ENCODE measurements around the gene TSPEAR.

TSPEAR gene

DNA sequence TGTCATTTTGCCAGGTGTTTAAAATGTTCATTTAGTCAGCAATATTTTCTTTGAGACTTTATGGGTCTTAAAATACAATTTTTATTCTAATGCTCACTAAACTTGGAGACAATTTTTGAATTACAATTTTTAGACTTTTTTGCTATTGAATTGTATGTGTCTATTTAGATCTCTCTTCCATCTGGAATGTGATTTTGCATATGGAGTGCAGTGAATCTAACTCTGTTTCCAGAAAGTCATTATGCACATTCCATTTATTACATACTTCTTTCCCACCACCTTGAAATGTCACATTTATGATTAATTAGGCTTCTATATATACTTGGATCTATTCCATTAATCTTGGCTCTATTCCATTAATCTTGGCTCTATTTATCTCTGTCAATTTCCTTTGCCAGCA is 5.6 kb upstream of the TSPEAR start:
- TF ChIP-seq, protein P1, sequence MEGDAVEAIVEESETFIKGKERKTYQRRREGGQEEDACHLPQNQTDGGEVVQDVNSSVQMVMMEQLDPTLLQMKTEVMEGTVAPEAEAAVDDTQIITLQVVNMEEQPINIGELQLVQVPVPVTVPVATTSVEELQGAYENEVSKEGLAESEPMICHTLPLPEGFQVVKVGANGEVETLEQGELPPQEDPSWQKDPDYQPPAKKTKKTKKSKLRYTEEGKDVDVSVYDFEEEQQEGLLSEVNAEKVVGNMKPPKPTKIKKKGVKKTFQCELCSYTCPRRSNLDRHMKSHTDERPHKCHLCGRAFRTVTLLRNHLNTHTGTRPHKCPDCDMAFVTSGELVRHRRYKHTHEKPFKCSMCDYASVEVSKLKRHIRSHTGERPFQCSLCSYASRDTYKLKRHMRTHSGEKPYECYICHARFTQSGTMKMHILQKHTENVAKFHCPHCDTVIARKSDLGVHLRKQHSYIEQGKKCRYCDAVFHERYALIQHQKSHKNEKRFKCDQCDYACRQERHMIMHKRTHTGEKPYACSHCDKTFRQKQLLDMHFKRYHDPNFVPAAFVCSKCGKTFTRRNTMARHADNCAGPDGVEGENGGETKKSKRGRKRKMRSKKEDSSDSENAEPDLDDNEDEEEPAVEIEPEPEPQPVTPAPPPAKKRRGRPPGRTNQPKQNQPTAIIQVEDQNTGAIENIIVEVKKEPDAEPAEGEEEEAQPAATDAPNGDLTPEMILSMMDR (IDR thresholded peaks at IDR 0.05; ENCODE audit: borderline replicate concordance, control extremely low read depth, extremely low read depth, insufficient read depth, missing control alignments), result no peak
- DNase-seq (ENCODE audit: low spot score), result no peak
- in situ Hi-C loops (cut with MboI; ENCODE audit: low sequenced_read_pairs, unreplicated experiment), result no loop called here

DNA sequence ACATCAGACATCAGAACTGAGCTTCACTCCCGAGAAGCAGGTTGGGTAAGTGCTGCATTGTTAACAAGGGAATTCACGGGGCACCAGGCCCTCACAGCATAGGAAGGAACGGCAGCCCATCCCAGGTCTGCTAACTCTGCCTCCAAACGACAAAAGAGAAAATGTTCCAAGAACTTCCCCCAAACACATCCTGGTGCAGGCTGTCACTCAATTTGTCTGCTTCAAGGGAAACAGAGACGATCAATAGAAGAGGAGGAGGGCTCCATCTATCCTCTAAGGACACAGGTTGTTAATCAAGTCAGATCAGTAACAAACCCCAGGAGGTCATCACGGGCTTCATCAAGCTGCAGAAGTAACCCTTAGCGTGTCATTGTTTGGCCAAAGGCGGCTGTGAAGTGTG is 3.5 kb upstream of the TSPEAR start:
- TF ChIP-seq, protein P1 (IDR thresholded peaks at IDR 0.05; ENCODE audit: borderline replicate concordance, control extremely low read depth, extremely low read depth, insufficient read depth, missing control alignments), result no peak
- in situ Hi-C loops (cut with MboI; ENCODE audit: low sequenced_read_pairs, unreplicated experiment), result no loop called here
- no peak for DNase-seq (ENCODE audit: low spot score)

DNA sequence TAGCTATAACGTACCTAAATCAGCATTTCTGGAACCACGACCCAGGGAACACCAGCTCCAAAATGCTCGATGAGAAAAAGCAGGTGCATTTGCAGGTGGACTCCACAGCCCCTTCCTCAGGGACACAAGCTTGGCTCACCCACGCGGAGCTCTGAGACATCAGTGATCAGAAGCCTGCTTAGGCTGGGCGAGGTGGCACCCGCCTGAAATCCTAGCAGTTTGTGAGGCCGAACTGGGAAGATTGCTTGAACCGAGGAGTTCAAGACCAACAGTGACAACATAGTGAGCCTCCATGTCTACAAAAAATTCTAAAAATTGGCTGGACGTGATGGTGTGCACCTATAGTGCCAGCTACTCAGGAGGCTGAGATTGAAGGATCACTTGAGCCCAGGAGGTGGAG is 2.5 kb upstream of the TSPEAR start:
- no peak for DNase-seq (ENCODE audit: low spot score)
- TF ChIP-seq, protein P1 (IDR thresholded peaks at IDR 0.05; ENCODE audit: borderline replicate concordance, control extremely low read depth, extremely low read depth, insufficient read depth, missing control alignments), result no peak
- in situ Hi-C loops (cut with MboI; ENCODE audit: low sequenced_read_pairs, unreplicated experiment), result no loop called here

DNA sequence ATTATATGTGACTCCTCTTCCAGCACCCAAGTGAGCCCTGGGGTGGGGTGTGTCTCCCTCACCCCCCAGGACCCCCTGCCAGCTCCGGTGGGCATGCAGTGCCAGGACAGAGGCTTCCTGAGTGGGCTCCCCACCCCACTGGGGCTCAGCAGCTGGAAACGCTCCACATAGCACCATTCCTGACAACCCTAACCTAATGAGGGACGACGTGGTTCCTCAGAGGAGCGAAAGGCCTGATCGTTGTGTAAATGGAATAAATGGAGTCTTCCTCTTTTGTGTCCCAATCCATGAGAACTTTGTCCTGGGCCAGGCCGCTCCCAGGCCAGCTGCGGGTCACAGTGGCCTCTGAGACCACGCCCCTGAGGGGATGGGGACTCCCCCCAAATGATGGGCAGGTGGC is 1.8 kb upstream of the TSPEAR start:
- TF ChIP-seq, protein P1 (IDR thresholded peaks at IDR 0.05; ENCODE audit: borderline replicate concordance, control extremely low read depth, extremely low read depth, insufficient read depth, missing control alignments), result no peak
- in situ Hi-C loops (cut with MboI; ENCODE audit: low sequenced_read_pairs, unreplicated experiment), result no loop called here
- no peak for DNase-seq (ENCODE audit: low spot score)

DNA sequence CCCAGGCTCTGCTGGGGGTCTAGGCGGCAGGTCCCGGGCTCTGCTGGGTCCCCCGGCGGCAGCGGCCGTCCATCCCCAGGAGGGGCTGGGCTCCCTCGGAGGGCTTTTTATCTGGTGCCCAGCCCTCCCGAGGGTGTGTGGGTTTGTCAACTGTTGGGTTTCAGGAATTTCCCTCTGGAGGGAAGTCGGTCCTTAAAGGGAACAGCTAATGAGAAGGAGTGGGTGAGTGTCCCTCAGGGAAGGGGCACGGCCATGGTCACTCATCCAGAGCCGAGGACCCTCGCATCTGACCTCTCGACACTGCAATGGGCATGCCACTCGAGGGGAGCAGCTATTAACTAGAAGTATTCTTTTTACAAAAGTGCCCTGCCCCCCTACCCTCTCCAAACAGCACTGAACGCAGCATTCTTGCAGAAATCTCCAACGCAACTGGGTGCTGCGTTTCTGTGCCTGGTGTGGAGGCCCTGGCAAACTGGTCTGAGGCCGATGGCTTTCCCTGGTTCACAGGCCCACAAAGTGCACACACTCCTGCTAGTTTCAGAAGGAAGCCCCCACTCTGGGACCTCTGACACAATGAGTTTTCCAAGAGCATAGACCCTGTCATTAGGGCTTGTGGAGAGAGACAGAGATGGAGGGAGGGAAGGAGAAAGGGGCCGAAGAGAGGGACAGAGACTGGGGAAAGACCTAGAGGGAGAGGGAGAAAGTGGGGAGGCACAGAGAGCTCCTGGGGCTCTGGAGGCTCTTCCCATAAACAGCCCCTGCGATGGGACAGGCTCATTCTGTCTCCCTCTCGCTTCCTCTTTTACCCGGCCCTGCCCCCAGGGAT is 1.0 kb upstream of the TSPEAR start:
- no peak for DNase-seq (ENCODE audit: low spot score)
- TF ChIP-seq, protein P1 (IDR thresholded peaks at IDR 0.05; ENCODE audit: borderline replicate concordance, control extremely low read depth, extremely low read depth, insufficient read depth, missing control alignments), result no peak
- in situ Hi-C loops (cut with MboI; ENCODE audit: low sequenced_read_pairs, unreplicated experiment), result no loop called here

DNA sequence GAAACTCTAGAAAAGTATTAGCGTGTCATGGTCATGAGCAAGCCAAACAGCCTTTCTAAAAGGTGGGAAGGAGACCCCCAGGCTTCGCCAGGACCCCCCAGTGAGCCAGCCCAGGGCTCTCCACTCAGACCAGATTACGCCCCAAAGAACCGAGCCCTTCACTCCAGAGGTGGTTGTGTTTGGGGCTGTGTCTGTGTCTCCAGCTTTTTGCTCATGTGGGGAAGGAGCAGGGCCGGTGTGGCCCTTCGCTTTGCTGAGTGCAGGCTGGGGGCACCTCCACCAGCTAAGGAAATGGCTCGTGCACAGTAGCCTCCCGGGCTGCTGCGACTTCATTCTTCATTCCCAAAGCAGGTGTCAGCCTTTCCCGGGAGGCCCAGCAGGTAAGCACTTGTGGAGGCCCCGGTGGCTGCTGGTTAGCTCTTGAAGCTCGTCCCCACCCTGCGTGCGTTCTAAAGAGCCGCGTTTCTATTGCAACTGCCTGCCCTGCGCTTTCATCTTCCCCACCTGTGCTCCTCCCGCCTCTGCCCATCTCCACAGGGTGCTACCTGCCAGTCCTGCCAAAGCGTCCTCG is 531 bp downstream of the TSPEAR start:
- DNase-seq (ENCODE audit: low spot score), result no peak
- in situ Hi-C loops (cut with MboI; ENCODE audit: low sequenced_read_pairs, unreplicated experiment), result no loop called here
- TF ChIP-seq, protein P1 (IDR thresholded peaks at IDR 0.05; ENCODE audit: borderline replicate concordance, control extremely low read depth, extremely low read depth, insufficient read depth, missing control alignments), result no peak

All from GM13976 (cell line).